HG02981 (cell line): Measurements from ENCODE around the gene TDRKH.

Source experiments
- ATAC-seq: cut with Tn5 transposase; IDR thresholded peaks from one replicate; pipeline ENCODE4 v1.9.1; 2021; ENCODE audit warnings: mild to moderate bottlenecking, moderate library complexity; ENCODE audit not compliant: unreplicated experiment

TDRKH gene

DNA sequence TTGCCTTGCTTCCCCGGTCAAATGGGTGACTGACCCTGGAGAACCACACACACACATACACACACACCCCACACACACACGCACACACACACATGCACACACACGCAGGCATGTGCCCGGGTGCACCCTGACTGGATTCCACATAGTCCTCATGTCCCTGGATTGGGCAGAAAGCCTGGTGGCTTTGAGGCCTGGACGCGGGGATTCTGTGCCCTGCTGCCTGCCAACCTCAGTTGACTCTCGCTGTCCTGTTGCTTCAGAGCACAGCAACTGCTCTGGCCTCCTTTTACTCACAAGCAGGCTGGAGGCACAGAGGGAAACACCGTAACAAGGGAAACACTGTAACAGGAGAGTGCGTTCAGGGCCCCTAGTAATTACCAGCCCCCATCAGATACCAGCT, 34.9 kb upstream of the TDRKH start:
- ATAC-seq: no peak

DNA sequence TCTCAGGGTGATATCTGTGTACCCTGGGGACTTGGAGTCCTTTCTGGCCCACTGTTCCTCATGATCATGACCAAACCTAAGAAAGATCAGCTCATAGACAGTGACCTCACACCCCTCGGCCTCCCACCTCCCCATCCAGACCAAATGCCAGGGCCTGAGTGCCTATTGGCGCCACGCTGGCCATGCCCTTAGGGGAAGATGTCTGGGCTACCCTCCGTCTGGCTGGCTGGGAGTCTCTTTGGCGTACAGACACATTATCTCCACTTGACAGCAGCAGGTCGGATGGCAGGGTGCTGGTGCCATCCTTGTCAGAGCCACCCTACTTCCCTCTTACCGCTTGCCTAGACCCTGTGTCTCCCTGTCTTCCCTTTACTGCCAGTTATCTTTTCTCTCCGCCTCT, 32.9 kb upstream of the TDRKH start:
- no peak for ATAC-seq

DNA sequence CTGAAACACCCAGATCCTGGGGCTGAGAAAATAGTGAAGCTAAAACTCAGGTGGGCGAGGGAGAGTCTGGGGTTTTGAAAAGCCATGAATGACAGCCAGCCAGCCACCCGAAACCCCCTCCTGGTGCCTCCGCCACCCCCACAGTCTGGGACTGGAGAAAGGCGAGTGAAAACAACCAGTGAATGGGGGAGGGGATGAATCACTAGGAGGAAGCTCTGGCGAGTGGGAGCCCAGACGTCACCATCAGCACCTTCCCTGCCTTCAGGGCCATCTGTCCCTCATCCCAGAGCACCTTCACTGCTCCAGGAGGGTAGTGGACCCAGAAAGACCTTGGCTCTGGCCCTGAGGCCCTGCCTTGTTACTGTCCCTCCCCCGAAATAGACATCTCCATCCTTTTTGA, 32.1 kb upstream of the TDRKH start:
- ATAC-seq: no peak

DNA sequence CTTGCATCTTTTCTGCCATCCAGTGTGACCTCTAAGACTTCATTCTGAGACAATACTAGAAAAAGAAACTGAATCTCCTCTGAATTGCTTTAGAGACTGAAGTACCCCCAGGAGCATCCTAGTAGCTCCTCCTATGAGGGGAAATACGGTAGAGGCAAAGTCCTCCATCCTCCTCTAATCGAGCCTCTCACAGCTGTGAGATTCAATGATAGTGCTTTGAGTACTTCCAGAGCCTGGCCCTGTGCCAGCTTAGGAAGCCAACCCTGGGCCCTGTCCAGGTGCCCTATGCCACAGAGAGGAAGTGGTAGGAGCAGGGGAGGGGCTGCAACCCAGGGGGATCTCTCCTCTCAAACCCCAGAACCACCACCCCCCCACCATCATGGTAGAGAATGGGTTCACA, 30.6 kb upstream of the TDRKH start:
- no peak for ATAC-seq

DNA sequence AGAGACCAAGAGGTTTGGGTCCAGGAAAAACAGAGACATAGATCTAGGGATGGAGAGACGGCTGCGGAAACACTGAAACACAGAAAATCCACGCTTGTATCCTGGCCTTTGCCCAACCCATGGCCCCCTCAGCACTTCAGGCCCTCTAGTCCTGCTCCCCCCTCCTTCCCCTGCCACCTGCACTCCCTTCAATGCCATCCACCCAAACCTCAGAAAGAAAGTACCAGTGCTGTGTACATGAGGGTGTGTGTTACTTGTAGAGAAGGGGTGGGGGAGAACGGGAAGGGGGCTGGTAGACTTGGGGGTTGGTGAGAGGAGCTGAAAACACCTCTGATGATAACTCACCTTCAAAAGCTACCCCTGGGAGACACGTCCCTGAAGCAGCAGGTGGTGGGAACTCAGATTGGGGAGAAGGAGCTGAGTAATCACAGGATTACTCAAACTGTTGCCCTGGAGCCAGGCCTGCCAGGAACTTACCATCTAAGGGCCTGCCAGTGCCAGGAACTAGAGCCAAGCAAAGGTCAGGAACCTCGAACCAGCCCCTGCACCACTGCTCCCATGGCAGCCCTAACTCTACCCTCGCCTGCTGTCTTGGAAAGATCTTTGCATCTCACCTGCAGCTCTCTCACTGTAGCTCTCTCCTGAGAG, 29.8 kb upstream of the TDRKH start:
- no peak for ATAC-seq

DNA sequence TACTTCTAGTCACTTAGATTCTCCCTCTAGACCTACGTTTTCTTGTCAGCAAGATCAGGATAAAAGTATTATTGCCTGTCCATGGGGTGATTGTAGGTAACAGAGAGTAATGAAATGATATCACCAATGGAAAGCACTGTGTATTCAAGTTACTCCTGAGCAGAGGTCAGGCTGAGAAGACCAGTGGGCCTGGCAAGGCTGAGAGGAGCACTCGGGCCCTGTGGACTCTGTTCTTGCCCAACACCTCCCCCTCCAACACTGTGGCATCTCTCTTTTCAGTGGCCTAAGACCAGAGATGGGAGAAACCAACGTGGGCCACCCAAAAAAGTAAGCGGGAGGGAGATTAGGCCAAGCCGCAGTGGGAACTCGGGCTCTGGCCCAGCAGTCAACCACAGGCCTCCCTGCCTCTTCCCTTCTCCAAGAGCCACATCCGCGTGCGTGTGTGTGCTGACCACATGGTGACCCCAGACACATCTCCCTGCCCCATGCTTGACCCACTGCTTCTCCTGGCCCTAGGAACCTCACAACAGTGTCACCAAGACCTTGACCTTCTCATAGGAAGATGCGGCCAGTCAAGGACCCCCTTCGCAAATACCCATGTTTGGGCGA, 29.0 kb upstream of the TDRKH start:
- no peak for ATAC-seq

DNA sequence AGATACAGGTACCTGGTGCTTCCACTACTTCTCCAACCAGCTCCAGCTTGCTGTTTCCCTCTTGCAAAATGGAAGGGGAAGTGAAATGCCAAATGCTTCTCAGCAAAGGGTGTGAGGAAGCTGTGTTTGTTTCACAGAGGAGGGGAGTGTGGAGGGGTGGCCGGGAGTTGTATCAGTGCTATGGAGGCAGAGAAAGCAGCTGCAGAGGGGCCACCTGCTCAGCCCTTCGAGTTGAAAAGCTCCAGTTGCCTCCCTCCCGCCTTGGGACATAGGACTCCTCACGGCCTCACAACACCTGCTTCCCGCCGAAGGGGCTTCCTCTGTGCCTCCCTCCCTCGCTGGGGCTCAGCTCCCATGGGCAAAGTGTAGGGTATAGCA, 27.0 kb upstream of the TDRKH start:
- ATAC-seq: no peak

DNA sequence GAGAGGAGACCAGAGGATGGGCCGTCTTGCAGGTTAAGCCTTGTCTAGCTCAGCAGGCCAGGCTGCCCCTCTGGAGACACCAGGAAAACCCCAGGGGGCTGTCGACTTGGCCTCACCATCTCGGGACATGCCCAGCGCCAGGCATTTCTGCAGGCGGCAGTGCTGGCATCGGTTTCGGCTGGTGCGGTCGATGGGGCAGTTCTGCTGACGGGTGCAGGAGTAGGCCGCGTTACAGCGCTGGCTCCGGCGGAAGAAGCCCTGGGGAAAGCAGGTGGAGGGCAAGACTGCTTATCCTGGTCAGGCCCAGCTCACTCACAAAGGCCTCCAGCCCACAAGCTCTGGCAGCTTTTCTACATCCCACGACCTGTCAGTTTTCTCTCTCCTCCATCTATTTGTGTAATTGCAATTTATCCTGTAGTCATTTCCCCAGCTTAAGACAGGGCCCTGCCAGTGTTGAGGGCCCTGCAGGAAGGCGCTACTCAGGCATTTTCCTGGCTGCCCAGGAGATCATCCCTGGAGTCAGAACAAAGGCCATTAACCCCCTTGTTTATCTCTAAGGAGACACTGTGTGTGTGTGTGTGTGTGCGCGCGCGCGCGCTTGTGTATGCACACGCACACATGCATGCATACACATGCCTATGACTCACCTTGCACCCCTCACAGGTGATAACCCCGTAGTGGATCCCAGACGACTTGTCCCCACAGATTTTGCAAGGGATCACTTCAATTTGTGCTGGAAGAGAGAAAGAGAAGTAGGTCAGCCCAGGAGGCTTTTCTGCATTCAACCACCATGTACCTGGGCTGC, 26.4 kb upstream of the TDRKH start:
- ATAC-seq: no peak

DNA sequence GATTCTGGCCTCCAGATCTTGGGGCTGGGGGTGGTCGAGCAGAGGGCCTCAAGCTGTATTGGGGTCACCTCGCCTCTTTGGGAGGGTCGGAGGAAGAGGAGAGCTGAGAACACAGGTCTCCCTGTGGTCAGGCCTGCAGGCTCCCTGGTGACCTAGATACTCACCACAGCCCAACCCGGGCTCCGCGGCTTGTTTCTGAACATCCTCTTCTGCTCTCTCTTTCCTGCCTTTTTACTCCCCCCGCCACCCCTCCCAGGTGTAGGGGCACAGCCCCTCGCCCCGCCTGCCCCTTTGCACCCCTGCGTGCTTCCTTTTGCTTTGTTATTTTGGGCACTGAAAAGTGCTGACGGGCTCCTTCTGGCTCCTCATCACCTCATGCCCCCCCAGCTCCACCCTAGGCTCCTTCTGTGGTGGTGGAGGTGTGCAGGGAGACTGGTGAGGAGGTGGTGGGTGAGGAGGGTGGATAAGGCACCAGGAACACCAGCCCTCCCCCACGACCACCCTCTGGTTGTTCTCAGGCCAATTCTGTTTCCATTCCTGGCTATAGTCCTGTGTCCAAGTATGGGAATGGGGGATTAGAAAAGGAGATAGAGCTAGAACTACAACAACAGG, 25.5 kb upstream of the TDRKH start:
- no peak for ATAC-seq

DNA sequence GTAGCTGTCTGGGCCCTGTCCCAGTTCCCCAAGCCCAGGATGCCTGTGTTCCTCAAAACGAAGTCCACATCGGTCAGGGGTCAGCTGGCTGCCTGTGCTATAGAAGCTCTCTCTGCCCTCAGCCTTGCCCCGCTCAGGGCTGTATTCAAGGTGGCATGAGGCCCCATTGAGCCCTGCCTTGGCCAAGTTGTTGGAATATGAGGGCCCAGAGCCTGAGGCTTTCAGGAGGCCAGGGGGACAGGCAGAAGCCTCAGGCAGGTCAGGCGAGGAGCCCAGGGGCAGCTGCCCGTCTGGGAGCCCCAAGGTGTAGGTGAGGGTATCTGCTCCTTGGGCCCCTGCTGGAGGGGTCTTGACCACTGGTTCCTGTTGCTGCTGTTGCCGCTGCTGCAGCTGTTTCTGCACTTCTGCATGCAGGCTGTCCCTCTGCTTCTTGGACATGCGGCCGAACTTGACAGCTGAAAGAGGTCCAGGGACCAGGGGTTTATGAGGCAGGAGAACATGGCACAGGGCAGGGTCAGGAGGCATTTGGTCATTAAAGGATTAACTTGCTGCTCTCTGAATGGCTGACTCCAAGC, 24.8 kb upstream of the TDRKH start:
- no peak for ATAC-seq

DNA sequence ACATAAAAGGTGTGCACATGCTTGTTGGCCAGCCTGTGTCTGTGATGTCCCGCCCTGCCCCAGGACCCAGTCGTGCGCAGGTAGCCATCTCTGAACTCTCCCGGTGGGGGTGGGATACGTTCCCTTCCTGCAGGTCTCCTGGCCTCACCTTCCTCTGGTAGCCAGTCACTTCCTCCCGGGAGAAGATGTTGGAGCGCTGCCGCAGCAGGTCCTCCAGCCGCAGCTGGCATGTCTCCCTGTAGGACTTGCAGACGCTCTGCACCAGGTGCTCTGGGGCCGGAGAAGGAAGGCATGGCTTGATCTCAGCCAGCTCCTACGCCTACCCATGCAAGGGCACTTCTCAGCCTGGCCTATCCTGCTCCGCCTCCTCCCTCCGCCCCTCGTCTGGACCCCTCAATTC, 24.1 kb upstream of the TDRKH start:
- ATAC-seq: no peak

DNA sequence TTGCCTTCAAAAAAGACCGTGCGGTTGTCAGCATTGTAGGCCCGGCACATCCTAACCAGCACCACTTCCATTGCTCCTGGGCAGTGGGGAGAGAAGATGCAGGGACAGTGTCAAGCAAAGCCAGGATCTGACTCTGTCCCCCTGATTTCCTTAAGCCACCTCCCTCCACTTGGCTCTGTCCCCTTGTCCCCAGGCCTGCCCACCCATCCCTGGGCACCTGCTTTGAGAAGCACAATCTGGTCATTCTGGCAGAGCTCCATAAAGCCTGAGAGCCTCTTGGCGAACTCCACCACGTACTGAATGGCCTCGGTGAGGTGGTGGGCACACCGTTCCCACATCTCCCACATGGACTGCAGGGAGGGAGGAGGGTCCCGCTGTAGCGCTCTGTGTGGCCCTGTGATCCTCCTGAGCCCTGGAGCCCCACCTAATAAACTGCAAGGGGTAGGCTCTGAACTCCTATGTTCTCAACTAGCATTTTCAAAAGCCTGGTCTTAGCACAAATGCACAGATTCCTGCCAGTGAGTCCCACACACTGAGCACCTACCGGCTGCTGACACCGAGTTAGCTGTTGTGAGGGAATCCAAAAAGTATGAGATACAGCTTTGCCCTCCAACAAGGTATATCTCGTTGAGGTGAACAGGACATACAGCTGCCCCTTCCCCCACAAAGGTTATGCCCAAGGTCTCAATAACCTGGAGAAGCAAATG, 23.1 kb upstream of the TDRKH start:
- ATAC-seq: no peak

DNA sequence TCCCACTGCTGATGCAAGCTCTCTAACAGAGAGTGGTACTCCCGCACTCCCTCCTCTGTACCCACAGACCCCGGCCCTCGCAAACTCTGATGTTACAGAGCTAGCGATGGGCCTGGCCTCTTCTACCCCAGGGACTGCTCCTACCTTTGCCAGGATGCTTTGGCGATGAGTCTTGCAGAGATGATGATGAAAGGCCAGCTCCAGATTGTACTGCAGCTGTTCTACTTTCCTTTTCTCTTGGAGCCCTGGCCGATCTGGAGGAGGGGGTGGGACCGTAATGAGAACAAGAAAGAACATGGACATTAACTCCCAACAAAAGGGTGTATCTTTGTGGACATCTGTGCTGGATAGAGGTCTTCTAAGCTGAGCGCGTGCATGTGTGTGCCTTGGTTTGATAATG, 20.9 kb upstream of the TDRKH start:
- no peak for ATAC-seq

DNA sequence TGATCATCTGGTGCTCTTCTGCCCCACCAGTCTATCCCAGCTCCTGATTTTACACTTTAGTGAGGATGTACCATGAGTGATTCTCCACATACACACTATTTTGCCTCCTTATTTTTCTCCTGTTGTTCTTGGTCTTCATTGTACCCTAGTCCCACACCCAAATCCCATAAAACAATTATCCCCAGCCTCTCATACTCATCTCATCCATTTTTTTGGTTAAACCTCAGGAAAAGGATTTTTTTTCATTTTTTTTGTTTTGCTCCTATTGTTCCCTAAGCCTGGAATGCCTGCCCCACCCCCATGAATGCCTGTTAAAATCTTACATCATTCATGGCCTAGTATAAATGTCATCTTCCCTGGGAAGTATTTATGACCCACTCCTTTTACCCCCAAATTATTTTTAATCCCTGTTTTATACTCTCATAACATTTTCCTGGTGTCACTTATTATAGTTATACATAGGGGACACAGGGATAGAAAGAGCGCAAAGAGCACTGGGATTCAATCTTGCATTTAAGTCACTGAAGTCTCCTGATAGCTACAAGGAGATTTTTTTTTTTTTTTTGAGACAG, 19.8 kb upstream of the TDRKH start:
- no peak for ATAC-seq

DNA sequence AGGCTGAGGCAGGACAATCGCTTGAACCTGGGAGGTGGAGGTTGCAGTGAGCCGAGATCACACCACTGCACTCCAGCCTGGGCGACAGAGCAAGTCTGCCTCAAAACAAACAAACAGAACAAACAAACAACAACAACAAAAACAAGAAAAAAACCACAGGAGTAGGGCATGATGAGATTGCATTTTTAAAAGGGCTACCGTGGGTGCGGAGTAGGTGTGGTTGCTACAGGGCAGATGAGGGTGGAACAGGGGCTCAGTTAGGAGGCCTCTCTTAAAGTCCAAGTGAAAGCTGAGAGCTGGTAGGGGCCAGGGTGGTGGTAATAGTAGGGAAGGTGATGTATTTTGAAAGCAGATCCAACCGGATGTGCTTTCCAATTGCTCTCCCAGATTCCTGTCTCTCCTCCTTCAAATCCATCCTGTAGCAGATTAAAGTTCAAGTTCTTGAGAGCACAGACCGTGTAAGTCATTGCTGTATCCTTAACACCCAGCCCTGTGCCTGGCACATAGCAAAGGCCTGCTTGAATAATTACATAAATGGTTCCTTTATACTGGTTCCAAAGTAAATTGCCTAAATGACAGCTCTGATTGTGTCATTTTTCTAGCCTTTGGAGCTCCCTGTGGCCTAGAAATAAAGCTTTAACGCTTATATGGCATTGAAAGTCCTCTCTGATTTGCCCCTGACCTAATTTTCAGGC, 19.1 kb upstream of the TDRKH start:
- no peak for ATAC-seq

DNA sequence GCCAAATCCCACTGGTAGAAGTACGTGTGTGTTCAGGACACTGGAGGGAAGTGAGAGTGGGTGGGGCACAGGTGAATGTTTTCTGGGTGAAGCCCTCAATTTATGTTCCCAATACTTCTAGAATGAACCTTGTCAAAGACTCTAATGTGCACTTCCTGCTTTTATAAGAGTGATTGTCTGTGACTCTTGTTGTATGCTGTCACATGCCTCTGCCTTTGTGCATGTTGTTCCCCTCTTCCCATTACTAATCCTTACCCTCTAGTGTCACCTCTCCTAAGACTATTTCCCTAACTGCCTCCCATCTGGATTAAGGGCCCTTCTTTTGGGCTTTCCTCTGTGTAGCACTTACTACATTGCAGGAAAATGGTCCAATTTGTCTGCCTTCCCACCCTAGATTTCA, 17.5 kb upstream of the TDRKH start:
- no peak for ATAC-seq

DNA sequence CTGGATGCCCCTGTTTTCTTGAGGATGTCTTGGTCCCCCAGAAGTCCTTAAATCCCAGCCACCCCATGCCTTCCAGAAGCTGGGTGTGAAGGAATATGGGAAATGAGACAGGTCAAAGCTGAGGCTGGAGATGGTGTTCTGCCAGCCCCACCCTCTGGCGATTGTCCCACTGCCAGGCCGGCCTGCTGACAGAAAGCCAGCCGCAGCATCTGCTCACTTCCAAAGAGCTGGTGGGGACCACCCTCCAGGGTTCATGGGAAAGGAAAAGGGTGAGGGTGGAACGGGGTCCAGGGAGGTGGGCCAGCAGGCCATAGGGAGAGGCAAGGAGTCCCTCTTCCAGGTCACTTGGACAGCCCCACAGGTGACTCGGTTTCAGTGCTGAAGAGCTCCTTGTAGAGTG, 16.8 kb upstream of the TDRKH start:
- ATAC-seq: no peak

DNA sequence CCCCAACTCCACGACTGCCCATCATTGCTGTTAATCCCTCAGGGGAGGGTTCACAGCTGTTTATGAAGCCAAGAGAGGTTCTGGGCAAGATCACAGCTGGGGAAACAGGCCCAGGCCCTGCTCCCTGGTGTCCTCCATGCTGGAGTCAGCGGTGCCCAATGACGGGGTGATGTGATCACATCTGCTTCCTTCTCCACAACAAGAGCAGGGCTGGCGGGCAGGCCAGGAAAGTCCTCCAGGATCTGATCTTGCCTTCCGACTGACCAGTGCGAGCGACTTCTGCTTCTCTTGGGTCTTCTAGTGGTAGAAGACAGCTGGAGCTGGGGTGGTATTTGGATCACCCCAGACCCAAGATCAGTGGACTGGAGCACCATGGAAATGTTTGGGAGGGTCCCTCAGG, 15.9 kb upstream of the TDRKH start:
- ATAC-seq: no peak

DNA sequence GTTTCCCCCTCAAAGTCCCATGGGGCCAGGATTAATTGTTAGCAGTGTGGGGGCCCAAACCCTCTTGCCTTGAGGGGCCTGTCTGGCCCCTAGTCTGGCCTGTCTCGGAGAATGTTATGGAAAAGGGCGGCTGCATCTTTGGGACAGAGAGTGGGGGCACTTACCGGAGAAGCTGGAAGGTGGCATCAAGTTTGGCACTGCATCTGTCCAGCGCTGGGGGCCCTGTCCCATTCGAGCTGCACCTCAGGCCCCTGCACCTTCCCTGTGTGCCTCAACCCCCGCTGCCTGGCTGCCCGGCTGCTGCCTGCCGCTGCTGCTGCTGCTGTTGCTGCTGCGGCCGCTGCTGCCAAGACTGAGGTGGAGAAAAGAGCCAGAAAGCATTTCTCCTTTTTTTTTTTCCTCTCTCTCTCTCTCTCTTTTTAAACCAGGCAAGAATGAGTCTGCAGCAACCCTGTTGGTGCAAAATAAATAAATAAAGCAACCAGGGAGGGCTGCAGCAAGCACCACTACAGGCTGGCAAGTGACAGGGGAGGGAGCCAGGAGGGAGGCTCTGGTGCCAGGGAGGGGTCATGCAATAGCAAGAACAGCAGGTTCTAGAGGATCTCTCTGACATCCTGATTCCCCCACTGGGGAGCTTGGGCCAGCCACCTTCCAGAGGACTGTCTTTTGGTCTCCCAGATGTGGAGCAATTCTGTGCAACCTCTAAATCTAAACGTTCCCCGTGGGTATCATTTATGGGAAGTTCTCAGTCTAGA, 14.9 kb upstream of the TDRKH start, which contains the start of gene LINGO4:
LINGO4 (minus strand) TSS at position 354 of the 755 bp plus-strand sequence. CDS start 2,715 bp downstream, outside the sequence.
- ATAC-seq: no peak
